ENCODE measurements around the gene CDK11B.
"Not testable (repeated sequence)": the region's sequence is repeated elsewhere in the genome, so short reads cannot be mapped to it uniquely, and the experiment has no call there.

DNA sequence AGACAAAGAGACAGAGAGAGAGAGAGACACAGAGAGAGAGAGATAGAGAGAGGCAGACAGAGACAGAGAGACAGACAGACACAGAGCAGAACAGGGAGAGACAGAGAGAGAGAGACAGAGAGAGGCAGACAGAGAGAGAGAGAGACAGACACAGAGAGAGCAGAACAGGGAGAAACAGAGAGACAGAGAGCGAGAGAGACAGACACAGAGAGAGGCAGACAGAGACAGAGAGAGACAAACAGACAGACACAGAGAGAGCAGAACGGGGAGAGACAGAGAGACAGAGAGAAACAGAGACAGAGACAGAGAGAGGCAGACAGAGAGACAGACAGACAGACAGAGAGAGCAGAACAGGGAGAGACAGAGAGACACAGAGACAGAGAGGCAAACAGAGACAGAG is 63.5 kb downstream of the CDK11B start:
- TF ChIP-seq, protein P1, sequence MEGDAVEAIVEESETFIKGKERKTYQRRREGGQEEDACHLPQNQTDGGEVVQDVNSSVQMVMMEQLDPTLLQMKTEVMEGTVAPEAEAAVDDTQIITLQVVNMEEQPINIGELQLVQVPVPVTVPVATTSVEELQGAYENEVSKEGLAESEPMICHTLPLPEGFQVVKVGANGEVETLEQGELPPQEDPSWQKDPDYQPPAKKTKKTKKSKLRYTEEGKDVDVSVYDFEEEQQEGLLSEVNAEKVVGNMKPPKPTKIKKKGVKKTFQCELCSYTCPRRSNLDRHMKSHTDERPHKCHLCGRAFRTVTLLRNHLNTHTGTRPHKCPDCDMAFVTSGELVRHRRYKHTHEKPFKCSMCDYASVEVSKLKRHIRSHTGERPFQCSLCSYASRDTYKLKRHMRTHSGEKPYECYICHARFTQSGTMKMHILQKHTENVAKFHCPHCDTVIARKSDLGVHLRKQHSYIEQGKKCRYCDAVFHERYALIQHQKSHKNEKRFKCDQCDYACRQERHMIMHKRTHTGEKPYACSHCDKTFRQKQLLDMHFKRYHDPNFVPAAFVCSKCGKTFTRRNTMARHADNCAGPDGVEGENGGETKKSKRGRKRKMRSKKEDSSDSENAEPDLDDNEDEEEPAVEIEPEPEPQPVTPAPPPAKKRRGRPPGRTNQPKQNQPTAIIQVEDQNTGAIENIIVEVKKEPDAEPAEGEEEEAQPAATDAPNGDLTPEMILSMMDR (IDR thresholded peaks at IDR 0.05; ENCODE audit: low read depth, low read length, poor library complexity, severe bottlenecking) = not testable (repeated sequence)
- not testable (repeated sequence) for TF ChIP-seq EZH2phosphoT487 (IDR thresholded peaks at IDR 0.05; ENCODE audit: borderline replicate concordance, low read length)

All from DOHH2 (cell line).